Neuronal stem cell (in vitro differentiated cells): ENCODE data around the gene ZCCHC24.
A peak's percentile ranks its signal among the peaks of the same experiment; 100 is the strongest.

ENCODE experiments used
- DNase-seq: peaks from one replicate; pipeline ENCODE4 v3.0.0-alpha.2; 2013; ENCODE audit warnings: low spot score
- H2AFZ ChIP-seq: one replicate; pipeline ENCODE4 v1.6.1; 2013; ENCODE audit warnings: mild to moderate bottlenecking, low read length, inconsistent platforms
- H2AK5ac ChIP-seq: 2 replicates; pipeline ENCODE4 v1.6.1; 2013; ENCODE audit warnings: low read depth, mild to moderate bottlenecking, inconsistent platforms, low read length, moderate library complexity, mixed read lengths
- H2BK120ac ChIP-seq: 2 replicates; pipeline ENCODE4 v1.6.1; 2013; ENCODE audit warnings: low read depth, mild to moderate bottlenecking, inconsistent platforms, low read length, moderate library complexity, mixed read lengths
- H2BK12ac ChIP-seq: one replicate; pipeline ENCODE4 v1.6.1; 2013; ENCODE audit warnings: low read length, inconsistent platforms
- H2BK15ac ChIP-seq: 2 replicates; pipeline ENCODE4 v1.6.1; 2013; ENCODE audit warnings: mild to moderate bottlenecking, low read length, inconsistent platforms, mixed read lengths
- H2BK5ac ChIP-seq: one replicate; pipeline ENCODE4 v1.6.1; 2013; ENCODE audit warnings: inconsistent platforms, mild to moderate bottlenecking, low read length, moderate library complexity
- H3K14ac ChIP-seq: one replicate; pipeline ENCODE4 v1.6.1; 2013; ENCODE audit warnings: low read length, inconsistent platforms
- H3K18ac ChIP-seq: 2 replicates; pipeline ENCODE4 v1.6.1; 2013; ENCODE audit warnings: low read length, inconsistent platforms
- H3K23ac ChIP-seq: 2 replicates; pipeline ENCODE4 v1.6.1; 2013; ENCODE audit warnings: low read depth, mild to moderate bottlenecking, mixed read lengths, low read length, inconsistent platforms; ENCODE audit not compliant: poor library complexity
- H3K27ac ChIP-seq: replicated peaks from 3 replicates; pipeline ENCODE4 v1.5.1; 2013; ENCODE audit warnings: low read length, inconsistent platforms
- H3K27me3 ChIP-seq, 3 experiments: 2 replicates each; pipeline ENCODE4 v1.6.1; 2013; ENCODE audit warnings: low read length in 3 of 3, mild to moderate bottlenecking in 2 of 3, inconsistent platforms in 1 of 3, low read depth in 1 of 3, mixed read lengths in 1 of 3, moderate library complexity in 1 of 3; ENCODE audit not compliant: control insufficient read depth in 3 of 3, insufficient read depth in 3 of 3
- H3K36me3 ChIP-seq, 2 donors: replicated peaks in 1 of 2; 2 replicates each; pipeline ENCODE4 v1.6.1; 2013; ENCODE audit warnings: low read length in 2 of 2; ENCODE audit not compliant: control insufficient read depth in 2 of 2, insufficient read depth in 2 of 2
- H3K4ac ChIP-seq: 2 replicates; pipeline ENCODE4 v1.6.1; 2013; ENCODE audit warnings: inconsistent platforms, mild to moderate bottlenecking, low read length, moderate library complexity
- H3K4me1 ChIP-seq, 2 donors: 1 replicate in 1 of 2; 2 replicates in 1 of 2; pipeline ENCODE4 v1.6.1; 2013; ENCODE audit warnings: low read length in 2 of 2, low read depth in 1 of 2; ENCODE audit not compliant: control insufficient read depth in 2 of 2, insufficient read depth in 1 of 2
- H3K4me2 ChIP-seq: one replicate; pipeline ENCODE4 v1.6.1; 2013; ENCODE audit warnings: mild to moderate bottlenecking, low read length, inconsistent platforms; ENCODE audit not compliant: insufficient read depth, poor library complexity, severe bottlenecking
- H3K4me3 ChIP-seq, 2 donors: 2 replicates each; pipeline ENCODE4 v1.5.1; 2013; ENCODE audit warnings: low read length in 2 of 2, mild to moderate bottlenecking in 2 of 2, inconsistent platforms in 1 of 2, moderate library complexity in 1 of 2
- H3K79me1 ChIP-seq: one replicate; pipeline ENCODE4 v1.6.1; 2013; ENCODE audit warnings: low read depth, mild to moderate bottlenecking, inconsistent platforms, low read length, moderate library complexity
- H3K9ac ChIP-seq: one replicate; pipeline ENCODE4 v1.6.1; 2013; ENCODE audit warnings: mild to moderate bottlenecking, low read depth, low read length, inconsistent platforms; ENCODE audit not compliant: poor library complexity
- H3K9me3 ChIP-seq, 2 donors: replicated peaks in 1 of 2; 2 replicates each; pipeline versions ENCODE3 to v1.6.1; 2013; ENCODE audit warnings: low read length in 2 of 2, mild to moderate bottlenecking in 2 of 2, inconsistent platforms in 1 of 2, low read depth in 1 of 2, mixed read lengths in 1 of 2, moderate library complexity in 1 of 2; ENCODE audit not compliant: control insufficient read depth in 2 of 2, insufficient read depth in 1 of 2
- H4K8ac ChIP-seq: one replicate; pipeline ENCODE4 v1.6.1; 2013; ENCODE audit warnings: low read depth, mild to moderate bottlenecking, inconsistent platforms, low read length, moderate library complexity
- H4K91ac ChIP-seq: one replicate; pipeline ENCODE4 v1.6.1; 2013; ENCODE audit warnings: low read length, low read depth, mild to moderate bottlenecking, inconsistent platforms; ENCODE audit not compliant: poor library complexity
- WGBS, 2 donors: extraction: QIAGEN DNeasy Blood & Tissue Kit; methylation state at CpG; one replicate each; pipeline ENCODE4 v1.1.7; 2013; ENCODE audit warnings: missing lambda C conversion rate in 2 of 2, mixed read lengths in 1 of 2; ENCODE audit not compliant: insufficient read length in 2 of 2, insufficient replicate concordance in 1 of 2; ENCODE audit errors: extremely low coverage in 2 of 2; 5-methylcytosine and 5-hydroxymethylcytosine counted together

Gene ZCCHC24

DNA sequence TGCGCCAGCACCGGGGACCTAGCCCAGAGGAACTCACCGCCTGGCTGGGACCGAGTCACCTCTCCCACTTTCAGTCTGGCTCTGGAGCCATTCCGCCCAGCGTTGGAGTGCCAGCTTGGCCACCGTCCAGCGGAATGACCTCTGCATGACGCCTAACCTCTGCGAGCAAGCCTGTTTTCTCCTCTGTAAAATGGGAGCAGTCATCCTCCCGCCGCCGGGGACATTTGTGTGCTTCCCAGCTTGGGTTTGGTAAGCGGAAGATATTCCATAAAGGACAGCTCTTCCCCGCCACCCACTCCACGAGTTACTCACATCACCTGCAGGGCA, 1.3 kb upstream of the ZCCHC24 start:
- Histone ChIP-seq H3K4me1 (peaks cover 16 to 23% of the 10 kb centered on the region in 2 donors), H3K14ac (peak overlapping the region; percentile 39), H3K18ac (peak overlapping the region; percentile 88), H3K79me1 (no peaks in the 10 kb centered on the region), H2BK12ac (no peak overlapping the region), H2BK15ac (no peak overlapping the region), H3K36me3 (no peaks in the 10 kb centered on the region), H3K9me3 (no peaks in the 10 kb centered on the region), H3K23ac (no peak overlapping the region), H3K27ac (no peak overlapping the region), H3K4ac (no peak overlapping the region), H2AFZ (peak overlapping the region; percentile 86), H2AK5ac (peak overlapping the region; percentile 21), H3K27me3 (peaks cover 0 to 48% (median 10%) of the 10 kb centered on the region in 3 experiments), H2BK120ac (no peak overlapping the region), H4K8ac (no peak overlapping the region), H4K91ac (no peak overlapping the region), H2BK5ac (no peak overlapping the region), H3K4me2 (peak overlapping the region; percentile 85), H3K4me3 (peak overlapping the region; percentile 66 to 78), H3K9ac (peak overlapping the region; percentile 87)
- DNase-seq, result no peak
- no CpG with 5 or more reads among the region's 16 CpGs for WGBS, 2 donors

DNA sequence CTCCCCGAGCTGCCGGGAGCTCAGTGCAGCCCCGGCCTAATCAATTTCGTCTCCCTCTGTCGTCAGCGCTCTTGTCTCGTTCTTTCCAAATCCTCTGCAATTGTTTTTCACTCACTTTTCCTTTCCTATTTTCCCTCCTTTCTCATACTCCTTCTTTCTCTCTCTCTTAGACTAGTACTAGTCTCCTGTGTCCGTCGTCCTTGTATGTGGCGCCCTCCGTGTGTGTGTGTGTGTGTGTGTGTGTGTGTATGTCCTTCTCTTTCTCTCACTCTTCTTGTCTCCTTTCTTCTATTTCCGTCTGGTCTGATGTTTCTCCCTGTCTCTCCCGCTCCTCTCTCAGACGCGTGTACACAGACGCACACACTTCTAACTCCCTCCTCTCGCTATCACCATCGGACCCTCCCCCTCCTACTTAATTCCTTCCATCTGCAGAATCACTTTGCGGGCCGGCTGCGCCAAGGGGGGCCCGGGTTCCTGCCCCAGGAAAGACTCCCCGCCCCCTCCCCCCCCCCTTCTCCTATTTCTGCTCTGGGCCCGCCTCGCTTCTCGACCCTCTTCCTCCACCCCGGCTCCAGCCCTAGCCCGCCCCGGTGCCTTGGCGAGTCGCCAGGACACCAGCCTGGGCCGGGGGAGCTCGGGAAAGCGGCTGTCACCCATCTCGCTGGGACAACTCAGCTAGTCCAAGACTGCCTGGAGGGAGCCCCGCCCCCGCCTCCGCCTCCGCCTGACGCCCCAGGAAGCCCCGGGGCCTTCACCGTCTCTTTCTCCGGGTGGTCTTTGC, 743 bp upstream of the ZCCHC24 start:
- H3K14ac ChIP-seq, result peak overlapping the region; percentile 39
- peak overlapping the region; percentile 21 for H2AK5ac ChIP-seq
- no peak overlapping the region for H3K4ac ChIP-seq
- H2BK12ac ChIP-seq, result no peak overlapping the region
- H2BK5ac ChIP-seq, result no peak overlapping the region
- no peaks in the 10 kb centered on the region for H3K9me3 ChIP-seq
- peak overlapping the region; percentile 88 for H3K18ac ChIP-seq
- H3K9ac ChIP-seq, result peak overlapping the region; percentile 87
- no peak overlapping the region for H4K91ac ChIP-seq
- H2BK120ac ChIP-seq, result no peak overlapping the region
- peak overlapping the region; percentile 74 for H3K27ac ChIP-seq
- no peak overlapping the region for H4K8ac ChIP-seq
- H3K27me3 ChIP-seq, result peaks cover 0 to 43% (median 10%) of the 10 kb centered on the region in 3 experiments
- H3K4me3 ChIP-seq, result peak overlapping the region; percentile 66 to 78
- DNase-seq, result peak; percentile 68
- no CpG with 5 or more reads among the region's 43 CpGs for WGBS, 2 donors
- peak overlapping the region; percentile 86 for H2AFZ ChIP-seq
- no peaks in the 10 kb centered on the region for H3K36me3 ChIP-seq
- H3K23ac ChIP-seq, result no peak overlapping the region
- H3K79me1 ChIP-seq, result no peaks in the 10 kb centered on the region
- peak overlapping the region; percentile 85 for H3K4me2 ChIP-seq
- H2BK15ac ChIP-seq, result no peak overlapping the region
- H3K4me1 ChIP-seq, result peaks cover 16 to 23% of the 10 kb centered on the region in 2 donors

DNA sequence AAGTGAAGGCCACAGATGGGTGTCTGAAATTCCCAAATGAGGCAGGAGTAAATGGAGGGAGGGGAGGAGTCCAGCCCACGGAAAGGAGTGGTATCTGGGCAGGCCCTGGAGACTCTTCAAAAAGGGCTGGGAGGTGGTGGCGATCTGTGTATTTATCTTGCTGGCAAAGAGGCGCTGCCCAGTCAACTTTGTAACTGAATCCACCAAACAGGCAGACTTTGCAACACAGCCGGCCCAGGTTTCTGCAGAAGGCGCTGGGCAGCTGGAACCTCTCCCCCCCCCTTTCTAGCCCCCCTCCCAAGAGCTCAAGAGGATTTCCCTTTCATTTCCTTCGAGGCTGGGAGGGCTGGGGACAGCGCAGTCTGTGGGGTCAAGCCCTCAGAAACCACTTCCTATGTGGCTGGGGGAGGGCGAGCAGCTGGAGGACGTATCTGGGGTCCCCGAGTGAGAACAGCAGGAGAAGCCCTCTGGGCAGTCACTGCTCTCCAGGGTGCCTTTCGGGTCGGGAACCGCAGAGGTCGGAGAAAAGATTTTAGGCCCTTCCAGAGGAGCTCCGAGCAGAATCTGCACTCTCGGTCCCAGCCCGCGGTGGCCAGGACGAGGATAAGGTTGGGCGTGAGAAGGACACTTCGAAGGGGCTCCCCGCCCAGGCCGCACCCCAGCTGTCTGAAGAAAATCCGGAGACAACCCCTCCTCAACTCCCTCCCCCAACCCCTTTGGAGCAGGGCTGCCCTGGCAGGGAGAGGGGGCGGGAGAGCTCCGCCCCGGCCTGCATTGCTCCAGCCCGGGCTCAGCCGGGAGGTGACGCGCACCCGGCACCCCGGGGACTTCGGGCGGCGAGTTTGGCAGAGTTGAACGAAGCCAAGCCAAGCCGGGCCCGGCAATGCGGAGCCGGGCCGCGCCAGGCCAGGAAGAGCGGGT, 965 bp downstream of the ZCCHC24 start:
- Histone ChIP-seq H3K27ac (no peak overlapping the region), H3K4me1 (peaks cover 16 to 21% of the 10 kb centered on the region in 2 donors), H2BK12ac (no peak overlapping the region), H3K79me1 (no peaks in the 10 kb centered on the region), H2BK15ac (peak overlapping the region; percentile 51), H3K23ac (no peak overlapping the region), H3K36me3 (no peaks in the 10 kb centered on the region), H2BK5ac (peak overlapping the region; percentile 50), H2AK5ac (peak overlapping the region; percentile 17), H3K14ac (peak overlapping the region; percentile 86), H2BK120ac (no peak overlapping the region), H3K4ac (no peak overlapping the region), H3K18ac (peak overlapping the region; percentile 89), H3K9ac (peak overlapping the region; percentile 26), H2AFZ (peak overlapping the region; percentile 86), H3K9me3 (no peaks in the 10 kb centered on the region), H3K27me3 (peaks cover 0 to 35% (median 10%) of the 10 kb centered on the region in 3 experiments), H3K4me3 (peak overlapping the region; percentile 66 to 91), H4K91ac (no peak overlapping the region), H3K4me2 (peak overlapping the region; percentile 99), H4K8ac (no peak overlapping the region)
- no CpG with 5 or more reads among the region's 44 CpGs for WGBS, 2 donors
- DNase-seq, result peak; percentile 46
